Neutrophil (primary cell): Measurements from ENCODE around the gene INO80C.
A peak's percentile ranks its signal among the peaks of the same experiment; 100 is the strongest.

ENCODE experiments used
- H3K27ac ChIP-seq: fragments of 200-600 bp; sonication (generic); 2 replicates; pipeline ENCODE4 v1.5.1; 2016; ENCODE audit warnings: mild to moderate bottlenecking, moderate library complexity
- H3K27me3 ChIP-seq: fragments of 200-600 bp; sonication (generic); 2 replicates; pipeline ENCODE4 v1.6.0; 2016; ENCODE audit warnings: mild to moderate bottlenecking
- H3K36me3 ChIP-seq: fragments of 200-600 bp; sonication (generic); 2 replicates; pipeline ENCODE4 v1.5.1; 2017
- H3K4me1 ChIP-seq, 2 experiments: fragments of 200-600 bp in 1 of 2; sonication (generic) in 1 of 2; 1 replicate in 1 of 2; 2 replicates in 1 of 2; pipeline versions ENCODE4 v1.5.1 to v1.6.1; 2013 to 2016; ENCODE audit warnings: low read depth in 1 of 2, low read length in 1 of 2, mild to moderate bottlenecking in 1 of 2, moderate library complexity in 1 of 2; ENCODE audit not compliant: control insufficient read depth in 1 of 2, insufficient read depth in 1 of 2
- H3K4me3 ChIP-seq, 2 experiments: fragments of 200-600 bp in 1 of 2; sonication (generic) in 1 of 2; 1 replicate in 1 of 2; 2 replicates in 1 of 2; pipeline ENCODE4 v1.5.1; 2013 to 2016; ENCODE audit warnings: low read depth in 1 of 2, low read length in 1 of 2, mild to moderate bottlenecking in 1 of 2, moderate library complexity in 1 of 2
- H3K9me3 ChIP-seq: fragments of 200-600 bp; sonication (generic); 2 replicates; pipeline ENCODE4 v1.5.1; 2016
- CTCF ChIP-seq: fragments of 200-600 bp; sonication (generic); IDR thresholded peaks from 2 replicates; pipeline ENCODE4 v1.5.1; 2016; ENCODE audit warnings: antibody characterized with exemption

Gene INO80C

GRCh38 chr18:35507623-35508022, 9.9 kb upstream of the INO80C start:
- no peak for TF ChIP-seq CTCF
- H3K27ac ChIP-seq, result peak overlapping the region; percentile 52
- no peaks in the 10 kb centered on the region for H3K9me3 ChIP-seq
- no peak overlapping the region for H3K4me3 ChIP-seq
- H3K4me1 ChIP-seq, result peaks cover 11 to 16% of the 10 kb centered on the region in 2 experiments
- H3K27me3 ChIP-seq, result no peaks in the 10 kb centered on the region
- H3K36me3 ChIP-seq, result no peaks in the 10 kb centered on the region

GRCh38 chr18:35507192-35507591, 9.4 kb upstream of the INO80C start:
- Histone ChIP-seq H3K9me3 (no peaks in the 10 kb centered on the region), H3K4me1 (peaks cover 15 to 20% of the 10 kb centered on the region in 2 experiments), H3K27me3 (no peaks in the 10 kb centered on the region), H3K36me3 (no peaks in the 10 kb centered on the region), H3K4me3 (no peak overlapping the region), H3K27ac (no peak overlapping the region)
- no peak for TF ChIP-seq CTCF

GRCh38 chr18:35506024-35506712, 8.4 kb upstream of the INO80C start:
- Histone ChIP-seq H3K27me3 (no peaks in the 10 kb centered on the region), H3K27ac (no peak overlapping the region), H3K36me3 (no peaks in the 10 kb centered on the region), H3K9me3 (no peaks in the 10 kb centered on the region), H3K4me1 (peaks cover 26 to 30% of the 10 kb centered on the region in 2 experiments), H3K4me3 (no peak overlapping the region)
- no peak for TF ChIP-seq CTCF

GRCh38 chr18:35504996-35505395, 7.2 kb upstream of the INO80C start:
- H3K27ac ChIP-seq, result no peak overlapping the region
- H3K36me3 ChIP-seq, result no peaks in the 10 kb centered on the region
- no peaks in the 10 kb centered on the region for H3K27me3 ChIP-seq
- peaks cover 27 to 32% of the 10 kb centered on the region in 2 experiments for H3K4me1 ChIP-seq
- TF ChIP-seq CTCF, result no peak
- H3K9me3 ChIP-seq, result no peaks in the 10 kb centered on the region
- no peak overlapping the region for H3K4me3 ChIP-seq

- H3K36me3 ChIP-seq, result no peaks in the 10 kb centered on the region
- no peak for TF ChIP-seq CTCF
These were observed 4.3 kb upstream of the INO80C start for GRCh38 chr18:35502052-35502451.

More at GRCh38 chr18:35502052-35502451, 4.3 kb upstream of the INO80C start:
- Histone ChIP-seq H3K9me3 (no peaks in the 10 kb centered on the region), H3K4me3 (no peak overlapping the region), H3K27ac (peak overlapping the region; percentile 53), H3K4me1 (peaks cover 26 to 30% of the 10 kb centered on the region in 2 experiments), H3K27me3 (no peaks in the 10 kb centered on the region)
